ENCODE measurements around the gene DAAM1. TPM values are rescaled to one million over a fixed set of nuclear protein-coding genes. Genes with fewer than 3 reads are reported as not detected.

DAAM1 gene
- total RNA-seq, 2 experiments from 2014 or later, result 30.1 to 72.8 TPM

DNA sequence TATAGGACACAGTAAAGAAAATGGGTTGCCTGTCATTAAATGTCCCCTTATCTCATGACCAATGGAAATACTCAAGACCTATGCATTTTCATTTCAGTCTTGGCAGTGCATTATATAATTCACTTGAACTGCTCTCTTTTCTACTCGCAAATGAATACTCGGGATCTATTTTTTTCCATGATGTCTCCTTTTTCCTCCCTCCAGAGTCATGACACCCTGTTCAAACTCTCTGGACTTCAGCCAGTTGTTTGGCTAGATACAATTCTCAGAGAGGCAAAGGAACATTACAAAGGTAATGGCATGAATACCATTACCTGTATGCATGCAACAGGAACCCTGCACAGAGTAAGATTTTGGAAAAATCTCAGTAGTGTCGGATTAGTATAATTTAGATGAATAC is 145.8 kb downstream of the DAAM1 start:
- Histone ChIP-seq H3K27ac (ENCODE audit: low read depth, low read length, poor library complexity, severe bottlenecking) (no peak overlapping the region), H3K9me3 (ENCODE audit: low read length) (no peaks in the 10 kb centered on the region), H3K36me3 (ENCODE audit: insufficient read depth, low read length) (peaks cover 98% of the 10 kb centered on the region), H4K20me1 (ENCODE audit: insufficient read depth, low read length) (no peaks in the 10 kb centered on the region), H3K4me3 (ENCODE audit: low read depth, low read length, poor library complexity, severe bottlenecking) (no peak overlapping the region), H3K4me2 (ENCODE audit: low read length) (no peak overlapping the region), H2AFZ (ENCODE audit: low read length) (no peak overlapping the region), H3K4me1 (ENCODE audit: insufficient read depth, low read length, poor library complexity, severe bottlenecking) (peaks cover 18% of the 10 kb centered on the region), H3K79me2 (ENCODE audit: insufficient read depth, low read depth, low read length) (no peaks in the 10 kb centered on the region), H3K9me2 (ENCODE audit: insufficient read depth, low read length) (no peaks in the 10 kb centered on the region)
- no TSS peak for BruUV-seq (replicated peaks)
- intact Hi-C loops (cut with micrococcal nuclease; ENCODE audit: unreplicated experiment), result no loop called here
- TF ChIP-seq, protein P1, sequence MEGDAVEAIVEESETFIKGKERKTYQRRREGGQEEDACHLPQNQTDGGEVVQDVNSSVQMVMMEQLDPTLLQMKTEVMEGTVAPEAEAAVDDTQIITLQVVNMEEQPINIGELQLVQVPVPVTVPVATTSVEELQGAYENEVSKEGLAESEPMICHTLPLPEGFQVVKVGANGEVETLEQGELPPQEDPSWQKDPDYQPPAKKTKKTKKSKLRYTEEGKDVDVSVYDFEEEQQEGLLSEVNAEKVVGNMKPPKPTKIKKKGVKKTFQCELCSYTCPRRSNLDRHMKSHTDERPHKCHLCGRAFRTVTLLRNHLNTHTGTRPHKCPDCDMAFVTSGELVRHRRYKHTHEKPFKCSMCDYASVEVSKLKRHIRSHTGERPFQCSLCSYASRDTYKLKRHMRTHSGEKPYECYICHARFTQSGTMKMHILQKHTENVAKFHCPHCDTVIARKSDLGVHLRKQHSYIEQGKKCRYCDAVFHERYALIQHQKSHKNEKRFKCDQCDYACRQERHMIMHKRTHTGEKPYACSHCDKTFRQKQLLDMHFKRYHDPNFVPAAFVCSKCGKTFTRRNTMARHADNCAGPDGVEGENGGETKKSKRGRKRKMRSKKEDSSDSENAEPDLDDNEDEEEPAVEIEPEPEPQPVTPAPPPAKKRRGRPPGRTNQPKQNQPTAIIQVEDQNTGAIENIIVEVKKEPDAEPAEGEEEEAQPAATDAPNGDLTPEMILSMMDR (conservative IDR thresholded peaks at IDR 0.05; ENCODE audit: low read length), result no peak
- TF ChIP-seq EZH2phosphoT487 (IDR thresholded peaks at IDR 0.05; ENCODE audit: borderline replicate concordance, low read depth, low read length), result no peak
- DNase-seq (ENCODE audit: low spot score), result no peak
- POLR2A ChIA-PET, result no interaction called here
- CTCF ChIA-PET (ENCODE audit: unreplicated experiment), result no interaction called here

DNA sequence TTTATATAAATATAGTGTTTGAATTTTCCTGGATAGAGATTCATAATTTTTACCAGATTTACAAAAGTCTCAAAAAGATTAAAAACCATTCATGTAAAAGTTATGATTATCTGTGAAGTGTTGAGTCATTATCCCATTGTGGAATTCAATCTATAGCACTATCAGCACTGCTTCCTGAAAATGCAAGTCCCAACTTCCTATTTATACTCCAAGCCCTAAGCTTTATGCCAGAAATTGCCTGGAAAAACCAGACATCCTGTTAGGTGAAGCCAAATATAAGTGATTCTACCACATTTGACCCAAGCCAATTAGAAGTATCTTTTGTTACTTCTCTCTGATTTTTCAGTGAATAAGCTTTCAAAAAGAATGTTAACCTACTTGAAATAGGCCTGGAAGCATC is 147.6 kb downstream of the DAAM1 start:
- DNase-seq (ENCODE audit: low spot score), result no peak
- CTCF ChIA-PET (ENCODE audit: unreplicated experiment), result interaction anchor here (0.6 kb wide), 1 partner anchor 123 kb away, joined by 3 read pairs; no protein-coding TSS in a partner anchor
- POLR2A ChIA-PET, result interaction anchor here (0.6 to 1.5 kb wide), 6 partner anchors 9 to 950 kb away, joined by 3 to 6 read pairs (median 4); no protein-coding TSS in a partner anchor

GRCh38 chr14:59336706-59337105 is 148.2 kb downstream of the DAAM1 start:
- intact Hi-C loops (cut with micrococcal nuclease; ENCODE audit: unreplicated experiment), result no loop called here
- TF ChIP-seq, protein P1 (conservative IDR thresholded peaks at IDR 0.05; ENCODE audit: low read length), result no peak
- TF ChIP-seq EZH2phosphoT487 (IDR thresholded peaks at IDR 0.05; ENCODE audit: borderline replicate concordance, low read depth, low read length), result no peak
- DNase-seq (ENCODE audit: low spot score), result no peak
- H3K4me2 ChIP-seq (ENCODE audit: low read length), result no peak overlapping the region
- H3K9me2 ChIP-seq (ENCODE audit: insufficient read depth, low read length), result no peaks in the 10 kb centered on the region
- H3K4me1 ChIP-seq (ENCODE audit: insufficient read depth, low read length, poor library complexity, severe bottlenecking), result no peaks in the 10 kb centered on the region
- H3K79me2 ChIP-seq (ENCODE audit: insufficient read depth, low read depth, low read length), result no peaks in the 10 kb centered on the region
- no peaks in the 10 kb centered on the region for H3K9me3 ChIP-seq (ENCODE audit: low read length)
- H2AFZ ChIP-seq (ENCODE audit: low read length), result no peak overlapping the region
- H3K4me3 ChIP-seq (ENCODE audit: low read depth, low read length, poor library complexity, severe bottlenecking), result no peak overlapping the region
- H3K36me3 ChIP-seq (ENCODE audit: insufficient read depth, low read length), result peaks cover 98% of the 10 kb centered on the region
- H3K27ac ChIP-seq (ENCODE audit: low read depth, low read length, poor library complexity, severe bottlenecking), result no peak overlapping the region
- POLR2A ChIA-PET, result interaction anchor here (0.6 to 1.5 kb wide), 6 partner anchors 8 to 951 kb away, joined by 3 to 6 read pairs (median 4); no protein-coding TSS in a partner anchor
- CTCF ChIA-PET (ENCODE audit: unreplicated experiment), result no interaction called here
- no peaks in the 10 kb centered on the region for H4K20me1 ChIP-seq (ENCODE audit: insufficient read depth, low read length)
- BruUV-seq (replicated peaks), result no TSS peak

More for the DNA sequence above, 147.6 kb downstream of the DAAM1 start:
- no peak overlapping the region for H3K4me3 ChIP-seq (ENCODE audit: low read depth, low read length, poor library complexity, severe bottlenecking)
- intact Hi-C loops (cut with micrococcal nuclease; ENCODE audit: unreplicated experiment), result no loop called here
- no peak overlapping the region for H3K4me2 ChIP-seq (ENCODE audit: low read length)
- H3K36me3 ChIP-seq (ENCODE audit: insufficient read depth, low read length), result peaks cover 98% of the 10 kb centered on the region
- H3K9me2 ChIP-seq (ENCODE audit: insufficient read depth, low read length), result no peaks in the 10 kb centered on the region
- no peaks in the 10 kb centered on the region for H3K9me3 ChIP-seq (ENCODE audit: low read length)
- no TSS peak for BruUV-seq (replicated peaks)
- H3K27ac ChIP-seq (ENCODE audit: low read depth, low read length, poor library complexity, severe bottlenecking), result no peak overlapping the region
- H2AFZ ChIP-seq (ENCODE audit: low read length), result no peak overlapping the region
- H3K79me2 ChIP-seq (ENCODE audit: insufficient read depth, low read depth, low read length), result no peaks in the 10 kb centered on the region
- H4K20me1 ChIP-seq (ENCODE audit: insufficient read depth, low read length), result no peaks in the 10 kb centered on the region
- TF ChIP-seq EZH2phosphoT487 (IDR thresholded peaks at IDR 0.05; ENCODE audit: borderline replicate concordance, low read depth, low read length), result no peak
- TF ChIP-seq, protein P1 (conservative IDR thresholded peaks at IDR 0.05; ENCODE audit: low read length), result no peak
- H3K4me1 ChIP-seq (ENCODE audit: insufficient read depth, low read length, poor library complexity, severe bottlenecking), result peaks cover 3% of the 10 kb centered on the region

Data from OCI-LY7 (cell line).